ENCODE data around the gene FAM200A.

Gene FAM200A

DNA sequence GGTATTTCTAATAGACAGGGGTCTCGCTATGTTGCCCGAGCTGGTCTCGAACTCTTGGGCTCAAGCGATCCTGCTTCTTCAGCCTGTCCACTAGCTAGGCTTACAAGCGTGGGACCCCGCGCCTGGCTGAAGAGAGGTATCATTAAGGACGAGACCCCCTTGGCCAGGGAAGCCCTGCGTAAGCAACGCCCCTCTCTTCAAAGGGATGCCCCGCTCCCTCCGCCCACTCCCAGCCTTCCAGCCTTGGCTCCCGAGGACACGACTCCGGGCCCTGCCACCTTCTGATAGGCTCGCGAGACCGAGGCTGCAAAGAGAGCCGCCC is 47.7 kb downstream of the FAM200A start:
- Histone ChIP-seq H3K36me3 (ENCODE audit: control insufficient read depth in 2 of 2, insufficient read depth in 1 of 2, low read length in 2 of 2) (peaks cover 0 to 6% of the 10 kb centered on the region in 2 experiments; a peak in 1 of 3 replicates), H3K27ac (ENCODE audit: extremely low read depth, low read depth, low read length) (no peak overlapping the region; the same call in 1 of the 2 replicates), H3K4me3 (ENCODE audit: low read depth, low read length) (peak overlapping the region; percentile 95), H3K9me3 (ENCODE audit: control insufficient read depth, insufficient read depth, low read depth, low read length) (no peaks in the 10 kb centered on the region), H3K4me1 (ENCODE audit: control insufficient read depth, insufficient read depth, low read length) (no peaks in the 10 kb centered on the region)
- CTCF ChIA-PET: interaction anchor here (0.7 to 1.1 kb wide), 2 partner anchors 13 to 14 kb away, joined by 3 to 4 read pairs; no protein-coding TSS in a partner anchor
- TF ChIP-seq ZNF623 (tag by site-specific recombination; IDR thresholded peaks at IDR 0.05) (no peak), ZBTB8A (tag by site-specific recombination; IDR thresholded peaks at IDR 0.05) (peak; percentile 49; the same call in 1 of the 2 replicates), KLF1 (tag by site-specific recombination; IDR thresholded peaks at IDR 0.05) (peak; percentile 56), PRDM6 (tag by site-specific recombination; IDR thresholded peaks at IDR 0.05) (no peak), TCF7L2 (IDR thresholded peaks at IDR 0.05; ENCODE audit: borderline replicate concordance, low read depth, low read length) (peak; percentile 87), ZNF391 (tag by site-specific recombination; IDR thresholded peaks at IDR 0.05; ENCODE audit: borderline replicate concordance, low read depth) (0 out of 2 replicates have a peak, but pooled peaks have one; percentile 14), ZNF121 (tag by site-specific recombination; IDR thresholded peaks at IDR 0.05) (peak; percentile 85; the same call in 1 of the 2 replicates), ZEB2 (tag by site-specific recombination; IDR thresholded peaks at IDR 0.05) (peak; percentile 17; the same call in 1 of the 2 replicates), ZBTB48 (tag by site-specific recombination; IDR thresholded peaks at IDR 0.05) (peak; percentile 76), SP2 (tag by site-specific recombination; IDR thresholded peaks at IDR 0.05) (peak; percentile 90), KLF16 (tag by site-specific recombination; IDR thresholded peaks at IDR 0.05) (0 out of 2 replicates have a peak, but pooled peaks have one; percentile 41), GFI1B (tag by site-specific recombination; IDR thresholded peaks at IDR 0.05) (no peak), ZNF2 (tag by site-specific recombination; IDR thresholded peaks at IDR 0.05) (no peak), IKZF3 (tag by site-specific recombination; IDR thresholded peaks at IDR 0.05) (no peak; the same call in 1 of the 2 replicates), ZNF335 (tag by site-specific recombination; conservative IDR thresholded peaks at IDR 0.05) (peak; percentile 87), ZFHX2 (tag by site-specific recombination; conservative IDR thresholded peaks at IDR 0.05) (peak; percentile 87), EGR2 (tag by site-specific recombination; IDR thresholded peaks at IDR 0.05; ENCODE audit: low read depth) (peak; percentile 68; the same call in 1 of the 2 replicates), KLF7 (tag by site-specific recombination; IDR thresholded peaks at IDR 0.05; ENCODE audit: borderline replicate concordance) (peak; percentile 27; the same call in 1 of the 2 replicates), ZNF16 (tag by site-specific recombination; IDR thresholded peaks at IDR 0.05; ENCODE audit: low read depth) (peak; percentile 79), PRDM10 (tag by site-specific recombination; IDR thresholded peaks at IDR 0.05) (peak; percentile 86)
- TF ChIP-seq, protein P1, sequence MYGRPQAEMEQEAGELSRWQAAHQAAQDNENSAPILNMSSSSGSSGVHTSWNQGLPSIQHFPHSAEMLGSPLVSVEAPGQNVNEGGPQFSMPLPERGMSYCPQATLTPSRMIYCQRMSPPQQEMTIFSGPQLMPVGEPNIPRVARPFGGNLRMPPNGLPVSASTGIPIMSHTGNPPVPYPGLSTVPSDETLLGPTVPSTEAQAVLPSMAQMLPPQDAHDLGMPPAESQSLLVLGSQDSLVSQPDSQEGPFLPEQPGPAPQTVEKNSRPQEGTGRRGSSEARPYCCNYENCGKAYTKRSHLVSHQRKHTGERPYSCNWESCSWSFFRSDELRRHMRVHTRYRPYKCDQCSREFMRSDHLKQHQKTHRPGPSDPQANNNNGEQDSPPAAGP (tag by site-specific recombination; IDR thresholded peaks at IDR 0.05): 0 out of 2 replicates have a peak, but pooled peaks have one; percentile 11
- POLR2A ChIA-PET: interaction anchor here (0.6 to 2.1 kb wide), 19 partner anchors 12 to 1693 kb away, joined by 3 to 26 read pairs (median 5); partner anchors contain the start of genes AP4M1, CPSF4, FAM200A and MCM7
